GM18520 (cell line): ENCODE measurements around the gene OLFM2.

Experiments used
- ATAC-seq: cut with Tn5 transposase; IDR thresholded peaks from one replicate; pipeline ENCODE4 v1.9.1; 2021; ENCODE audit not compliant: unreplicated experiment

Gene OLFM2

GRCh38 chr19:9910625-9911024 is 25.7 kb downstream of the OLFM2 start:
- ATAC-seq, result no peak

GRCh38 chr19:9909251-9909650 is 27.1 kb downstream of the OLFM2 start:
- no peak for ATAC-seq

- no peak for ATAC-seq
These were observed 29.7 kb downstream of the OLFM2 start for GRCh38 chr19:9906475-9907087.

GRCh38 chr19:9903336-9903735 is 33.0 kb downstream of the OLFM2 start:
- ATAC-seq, result no peak

GRCh38 chr19:9901642-9902041 is 34.7 kb downstream of the OLFM2 start:
- ATAC-seq, result no peak

DNA sequence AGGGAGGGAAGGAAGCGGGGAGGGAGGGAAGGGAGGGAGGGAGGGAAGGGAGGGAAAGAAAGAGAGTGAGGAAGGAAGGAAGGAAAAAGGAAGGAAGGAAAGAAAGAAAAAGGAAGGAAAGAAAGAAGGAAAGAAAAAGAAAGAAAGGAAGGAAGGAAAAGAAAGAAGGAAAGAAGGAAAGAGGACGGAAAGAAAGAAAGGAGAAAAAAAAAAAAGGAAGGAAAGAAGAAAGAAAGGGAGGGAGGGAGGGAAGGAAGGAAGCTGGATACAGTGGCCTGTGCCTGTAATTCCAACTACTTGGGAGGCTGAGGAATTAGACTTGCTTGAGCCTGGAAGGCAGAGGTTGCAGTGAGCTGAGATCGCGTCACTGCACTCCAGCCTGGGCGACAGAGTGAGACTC is 35.3 kb downstream of the OLFM2 start:
- no peak for ATAC-seq

DNA sequence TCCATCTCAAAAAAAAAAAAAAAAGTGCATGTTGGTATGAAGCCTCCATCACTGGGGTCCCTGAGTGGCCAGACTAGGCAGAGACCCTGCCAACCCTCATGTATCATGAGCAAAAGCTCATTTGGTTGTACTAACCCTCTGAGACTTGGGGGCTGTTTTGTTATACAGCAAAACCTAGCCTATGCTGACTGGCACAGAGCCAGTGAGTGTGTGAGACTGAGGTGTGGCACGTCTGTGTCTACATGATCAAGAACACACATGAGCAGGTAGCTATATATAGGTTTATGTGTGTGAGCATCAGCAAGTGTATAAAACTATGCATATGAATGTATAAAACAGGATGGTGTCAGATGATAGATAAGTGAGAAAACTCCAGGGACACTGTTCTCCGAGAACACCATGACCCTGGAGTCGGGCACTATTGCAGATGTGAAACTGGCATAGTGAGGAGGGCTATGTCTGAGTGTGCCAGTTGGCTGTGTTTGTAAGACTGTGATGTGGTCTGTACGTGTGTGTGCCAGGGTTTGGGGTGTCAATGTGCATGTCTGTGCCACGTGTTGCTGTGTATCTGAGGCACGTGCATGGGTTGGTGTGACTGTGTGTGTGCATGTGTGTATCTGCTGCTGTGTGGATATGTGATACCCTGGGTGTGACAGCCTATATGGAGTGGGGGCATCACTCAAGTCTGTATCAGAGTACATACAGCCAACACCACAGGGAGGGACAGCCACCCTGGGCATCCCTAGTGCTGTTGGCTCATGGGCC is 44.5 kb downstream of the OLFM2 start:
- ATAC-seq, result no peak

- ATAC-seq, result no peak
These were observed 51.2 kb downstream of the OLFM2 start for GRCh38 chr19:9885077-9885552.

DNA sequence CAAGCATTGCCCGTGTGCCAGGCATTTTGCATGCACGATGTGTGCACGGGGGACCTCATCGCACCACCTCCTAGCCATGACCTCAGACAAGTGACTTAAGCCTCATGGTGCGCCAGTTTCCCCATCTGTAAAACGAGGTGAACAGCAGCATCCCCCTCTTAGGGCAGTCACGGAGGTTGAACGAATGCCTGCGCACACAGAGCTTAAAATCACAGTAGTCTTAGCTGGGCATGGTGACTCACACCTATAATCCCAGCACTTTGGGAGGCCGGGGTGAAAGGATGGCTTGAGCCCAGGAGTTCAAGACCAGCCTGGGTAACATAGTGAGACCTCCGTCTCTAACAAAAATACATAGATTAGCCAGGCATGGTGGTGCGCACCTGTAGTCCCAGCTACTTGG is 52.6 kb downstream of the OLFM2 start:
- no peak for ATAC-seq

DNA sequence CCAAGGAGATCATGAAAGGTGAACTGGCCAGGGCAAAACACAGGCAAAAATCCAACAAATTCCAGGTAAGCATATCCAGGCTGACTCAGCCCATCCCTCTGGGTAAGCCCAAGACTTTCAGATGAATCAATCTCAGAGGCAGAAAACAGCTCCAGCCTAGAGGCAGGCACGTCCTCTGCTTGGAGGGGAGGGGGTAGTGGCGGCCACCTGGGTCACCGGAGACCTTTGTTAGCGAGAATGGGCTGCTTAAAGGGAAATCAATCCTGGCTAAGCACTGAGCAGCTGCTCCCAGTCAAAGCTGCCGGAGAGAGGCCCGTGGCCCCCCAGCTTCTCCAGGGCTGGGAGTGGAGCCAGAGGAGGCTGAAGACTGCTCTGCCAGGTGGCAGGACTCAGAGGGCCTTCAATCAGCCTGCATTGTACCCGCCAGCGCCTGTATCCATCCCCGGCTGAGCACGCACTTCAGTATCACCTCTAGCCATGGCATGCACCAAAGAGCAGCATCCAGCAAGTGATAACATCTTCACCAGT is 53.0 kb downstream of the OLFM2 start:
- ATAC-seq, result no peak

DNA sequence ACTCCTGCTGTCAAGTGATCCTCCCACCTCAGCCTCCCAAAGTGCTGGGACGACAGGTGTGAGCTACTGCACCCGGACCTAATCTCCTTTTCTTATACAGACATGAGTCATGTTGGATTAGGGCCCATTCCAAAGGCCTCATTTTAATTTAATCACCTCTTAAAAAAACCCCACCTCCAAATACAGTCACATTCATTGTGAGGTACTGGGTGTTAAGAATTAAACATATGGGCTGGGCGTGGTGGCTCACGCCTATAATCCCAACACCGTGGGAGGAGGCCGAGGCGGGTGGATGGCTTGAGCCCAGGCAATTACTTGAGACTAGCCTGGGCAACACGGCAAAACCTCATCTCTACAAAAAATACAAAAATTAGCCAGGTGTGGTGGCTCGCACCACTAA is 54.6 kb downstream of the OLFM2 start:
- no peak for ATAC-seq

- no peak for ATAC-seq
These were observed 57.7 kb downstream of the OLFM2 start for GRCh38 chr19:9878511-9879196.

DNA sequence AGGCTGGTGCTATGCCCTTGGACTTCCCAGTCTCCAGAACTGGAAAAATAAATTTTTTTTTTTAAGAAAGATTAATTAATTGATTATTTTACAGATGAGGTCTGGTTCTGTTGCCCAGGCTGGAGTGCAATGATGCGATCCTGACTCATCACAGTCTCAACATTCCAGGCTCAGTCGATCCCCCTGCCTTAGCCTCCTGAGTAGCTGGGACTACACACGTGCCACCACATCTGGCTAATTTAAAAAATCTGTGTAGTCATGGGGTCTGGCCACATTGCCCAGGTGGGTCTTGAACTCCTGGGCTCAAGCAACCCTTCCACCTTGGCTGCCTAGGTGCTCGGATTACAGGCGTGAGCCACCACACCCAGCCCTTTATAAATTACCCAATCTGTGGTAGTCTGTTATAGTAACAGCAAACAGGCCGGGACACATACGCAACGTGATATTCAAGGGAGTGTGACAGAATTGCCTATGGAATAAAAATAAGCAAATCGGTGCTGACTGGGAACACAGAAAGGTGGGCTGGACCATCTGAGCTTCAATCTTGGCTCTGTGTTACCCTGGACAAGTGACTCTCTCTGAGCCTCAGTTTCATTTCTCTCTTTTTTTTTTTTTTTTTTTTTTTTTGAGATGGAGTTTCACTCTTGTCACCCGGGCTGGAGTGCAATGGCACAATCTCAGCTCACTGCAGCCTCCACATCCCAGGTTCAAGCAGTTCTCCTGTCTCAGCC is 58.4 kb downstream of the OLFM2 start:
- no peak for ATAC-seq

DNA sequence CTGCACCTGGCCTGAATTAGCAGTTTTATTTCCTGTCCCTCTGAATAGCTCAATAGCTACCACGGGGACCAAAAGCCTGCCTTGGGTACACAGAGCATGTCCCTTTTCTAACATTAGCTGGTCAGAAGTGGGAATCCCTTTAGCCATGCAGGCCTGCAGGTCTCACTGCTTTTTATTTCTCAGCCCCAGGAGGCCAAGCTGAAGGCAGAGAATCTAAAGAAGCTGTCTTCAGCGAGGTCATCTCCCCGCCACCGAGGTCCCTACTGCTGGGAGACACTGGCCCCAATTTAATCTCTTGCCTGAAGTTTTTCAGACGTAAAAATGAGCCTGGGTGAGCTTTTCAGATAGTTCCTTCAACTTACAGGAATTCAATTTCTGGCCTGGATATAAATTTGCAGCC is 60.5 kb downstream of the OLFM2 start:
- no peak for ATAC-seq

DNA sequence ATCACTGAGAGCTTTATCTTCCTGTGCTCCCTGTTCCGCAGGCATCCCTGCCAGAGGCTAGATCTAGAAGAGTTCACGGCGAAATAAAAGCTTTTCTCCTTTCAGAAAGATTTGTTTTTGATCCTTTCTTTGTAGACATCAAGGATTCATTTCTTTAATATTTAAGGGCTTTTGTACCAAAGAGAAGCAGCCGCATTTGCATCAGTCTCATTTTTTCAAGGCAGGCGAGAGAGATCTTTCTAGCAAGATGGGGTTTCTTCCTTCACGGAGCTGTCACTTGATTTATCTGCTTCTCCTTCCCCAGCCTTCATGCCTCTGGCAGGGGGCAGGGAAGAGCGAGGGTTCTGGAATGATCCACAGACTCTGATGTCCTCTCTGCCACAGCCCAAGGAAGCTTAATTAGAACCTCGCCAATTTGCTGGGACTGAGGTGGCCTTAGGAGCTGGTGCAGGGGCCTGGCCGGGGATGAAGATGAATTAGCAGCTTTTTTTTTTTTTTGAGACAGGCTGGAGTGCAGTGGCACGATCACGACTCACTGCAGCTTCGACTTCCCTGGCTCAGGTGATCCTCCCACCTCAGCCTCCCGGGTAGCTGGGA is 61.2 kb downstream of the OLFM2 start:
- ATAC-seq, result no peak

DNA sequence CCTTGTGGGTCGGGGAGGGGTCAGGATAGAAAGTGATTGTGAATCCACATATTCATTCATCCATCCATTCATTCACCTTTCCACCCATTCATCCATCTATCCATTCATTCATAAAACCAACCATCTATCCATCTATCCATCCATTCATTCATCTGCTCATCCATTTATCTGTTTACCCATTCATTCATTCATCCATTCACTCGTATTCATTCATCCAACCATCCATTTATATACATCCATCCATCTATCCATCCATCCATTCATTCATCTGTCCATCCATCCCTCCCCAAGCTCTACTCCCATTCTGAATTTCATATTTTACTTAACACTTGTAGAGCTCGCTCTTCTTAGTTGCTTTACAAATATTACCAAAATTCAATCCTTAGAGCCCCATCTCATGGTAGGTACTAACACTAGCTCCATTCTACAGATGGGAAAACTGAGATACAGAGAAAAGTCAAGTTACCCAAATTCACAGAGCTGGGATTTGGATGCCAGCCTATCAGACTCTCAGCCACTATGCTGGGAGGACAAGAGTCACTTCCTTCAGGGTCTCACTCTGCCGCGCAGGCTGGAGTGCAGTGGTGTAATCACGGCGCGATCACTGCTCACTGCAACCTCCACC is 63.6 kb downstream of the OLFM2 start:
- no peak for ATAC-seq

GRCh38 chr19:9871626-9872338 is 64.5 kb downstream of the OLFM2 start:
- ATAC-seq, result no peak

DNA sequence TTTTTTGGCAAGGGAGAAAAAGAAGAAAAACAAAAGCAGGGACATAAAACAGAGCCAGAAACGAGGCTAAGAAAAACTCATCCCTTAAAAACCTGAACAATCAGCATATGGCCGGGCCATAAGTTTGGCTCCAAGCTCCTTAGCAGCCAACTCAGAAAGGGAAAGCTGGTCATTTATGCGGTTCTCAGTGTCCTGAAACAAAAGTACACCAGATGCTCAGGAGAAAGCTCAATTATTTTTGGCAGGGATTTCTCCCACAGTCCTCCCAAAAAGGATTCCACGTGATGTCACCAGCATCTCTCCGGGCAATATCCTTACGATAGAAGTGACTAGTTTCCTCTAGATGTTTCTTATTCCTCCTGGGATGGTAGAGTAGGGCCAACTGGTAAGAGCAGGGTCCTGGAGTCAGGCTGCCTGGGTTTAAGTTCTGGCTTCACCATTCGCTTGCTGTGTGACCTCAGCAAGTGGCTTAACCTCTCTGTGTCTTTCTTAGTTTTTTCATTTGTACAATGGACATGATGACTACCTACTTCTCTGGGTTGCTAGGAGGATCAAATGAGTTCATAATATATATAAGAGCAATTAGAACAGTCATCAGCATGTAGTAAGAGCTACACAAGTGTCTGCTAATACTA is 67.2 kb downstream of the OLFM2 start:
- ATAC-seq, result no peak
